ENCODE measurements around the gene SLC66A2.

GRCh38 chr18:79866889-79867574, 84.4 kb downstream of the SLC66A2 start:
- no peak for TF ChIP-seq CTCF (conservative IDR thresholded peaks at IDR 0.05; ENCODE audit: low read depth, low read length)
- TF ChIP-seq EZH2phosphoT487 (IDR thresholded peaks at IDR 0.05; ENCODE audit: borderline replicate concordance, low read length): no peak
- TF ChIP-seq EZH2 (IDR thresholded peaks at IDR 0.05; ENCODE audit: low read length, unreplicated experiment): no peak
